Stimulated activated naive CD4-positive, alpha-beta T cell treated with Interleukin-2 at 50 U/mL for 16 hours (primary cell): Measurements from ENCODE around the gene CCDC85B.
A peak's percentile ranks its signal among the peaks of the same experiment; 100 is the strongest.

Experiments
- DNase-seq: peaks from one replicate; lab custom pipeline; 2025; lab: John Stamatoyannopoulos, UW

The CCDC85B gene

GRCh38 chr11:65887723-65888162, 2.7 kb upstream of the CCDC85B start:
- DNase-seq: no peak

DNA sequence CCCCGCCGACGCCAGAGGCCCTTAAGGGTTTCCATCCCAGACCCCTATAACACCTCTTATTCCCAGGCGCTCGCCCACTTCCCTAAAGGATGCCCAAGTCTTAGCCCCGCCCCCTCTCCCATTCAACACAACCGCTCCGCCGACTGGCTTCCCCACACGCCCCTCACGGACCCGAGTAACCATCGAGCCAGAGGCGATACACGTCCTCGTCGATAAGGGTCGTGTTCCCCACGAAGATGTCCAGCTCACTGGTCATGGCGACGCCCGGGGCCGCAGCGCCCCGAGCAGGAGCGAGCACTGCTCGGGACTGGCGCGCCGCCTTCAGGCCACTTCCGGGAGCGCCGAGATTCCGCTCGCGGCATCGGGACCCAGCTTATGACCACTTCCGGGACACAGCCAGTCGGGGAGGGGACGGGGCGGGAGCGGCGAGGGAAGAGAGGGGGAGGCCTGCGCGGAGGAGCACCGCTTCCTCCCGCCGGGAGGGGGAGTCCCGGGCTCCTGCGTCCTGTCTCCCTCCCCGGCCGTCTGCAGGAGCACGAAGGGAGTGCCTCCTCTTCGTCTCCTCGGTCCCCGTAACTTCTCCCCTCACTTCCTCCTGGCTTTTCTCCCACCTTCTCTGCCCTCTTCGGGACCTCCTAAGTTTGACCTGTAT, 2.2 kb upstream of the CCDC85B start, which contains the start of gene FIBP:
TSS of gene FIBP (minus strand) at position 309 of the 652 bp plus-strand sequence. CDS start at position 256, 53 bp downstream.
- peak; percentile 96 for DNase-seq

DNA sequence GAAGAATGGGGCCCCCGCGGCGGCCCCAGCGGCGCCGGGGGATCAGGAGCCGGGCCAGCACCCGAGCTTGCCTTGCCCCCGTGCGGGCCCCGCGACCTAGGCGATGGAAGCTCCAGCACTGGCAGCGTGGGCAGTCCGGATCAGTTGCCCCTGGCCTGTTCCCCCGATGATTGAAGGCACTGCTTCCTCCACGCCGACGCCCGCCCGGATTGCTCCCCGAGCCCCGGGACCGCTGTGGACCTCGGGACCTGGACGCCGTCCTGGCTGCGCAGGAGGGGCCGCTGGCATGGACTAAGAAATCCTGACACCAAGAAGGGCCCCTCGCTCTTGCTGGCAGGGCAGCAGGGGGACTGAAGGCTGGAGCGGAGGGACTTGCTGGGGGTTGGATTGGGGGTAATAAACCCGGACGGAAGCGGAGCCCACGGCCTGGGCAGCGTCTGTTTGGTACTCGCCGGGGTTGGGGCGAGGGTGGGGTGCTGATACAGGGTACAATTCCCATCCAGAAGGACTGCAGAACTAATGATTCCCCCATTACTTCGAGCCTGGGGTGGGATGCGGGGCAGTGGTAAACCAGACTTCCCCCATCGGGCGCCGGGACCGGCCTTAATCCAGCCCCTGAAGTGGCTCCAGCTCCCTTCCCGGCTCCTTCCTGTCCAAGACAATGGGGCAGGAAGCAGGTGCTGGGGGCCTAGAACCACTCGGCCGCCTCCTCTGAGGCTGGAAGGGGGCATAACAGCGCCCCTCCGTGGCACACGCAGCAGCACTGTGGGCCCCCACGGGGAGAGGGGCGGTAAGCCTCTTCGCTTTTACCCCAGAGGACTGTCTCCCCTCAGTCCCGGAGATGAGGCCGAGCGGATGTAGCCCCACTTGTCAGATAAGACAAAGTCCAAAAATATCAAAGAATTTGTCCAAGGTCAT, 1.0 kb downstream of the CCDC85B start:
- no peak for DNase-seq

- peak; percentile 16 for DNase-seq
Observed at GRCh38 chr11:65892137-65892540, 1.7 kb downstream of the CCDC85B start.

DNA sequence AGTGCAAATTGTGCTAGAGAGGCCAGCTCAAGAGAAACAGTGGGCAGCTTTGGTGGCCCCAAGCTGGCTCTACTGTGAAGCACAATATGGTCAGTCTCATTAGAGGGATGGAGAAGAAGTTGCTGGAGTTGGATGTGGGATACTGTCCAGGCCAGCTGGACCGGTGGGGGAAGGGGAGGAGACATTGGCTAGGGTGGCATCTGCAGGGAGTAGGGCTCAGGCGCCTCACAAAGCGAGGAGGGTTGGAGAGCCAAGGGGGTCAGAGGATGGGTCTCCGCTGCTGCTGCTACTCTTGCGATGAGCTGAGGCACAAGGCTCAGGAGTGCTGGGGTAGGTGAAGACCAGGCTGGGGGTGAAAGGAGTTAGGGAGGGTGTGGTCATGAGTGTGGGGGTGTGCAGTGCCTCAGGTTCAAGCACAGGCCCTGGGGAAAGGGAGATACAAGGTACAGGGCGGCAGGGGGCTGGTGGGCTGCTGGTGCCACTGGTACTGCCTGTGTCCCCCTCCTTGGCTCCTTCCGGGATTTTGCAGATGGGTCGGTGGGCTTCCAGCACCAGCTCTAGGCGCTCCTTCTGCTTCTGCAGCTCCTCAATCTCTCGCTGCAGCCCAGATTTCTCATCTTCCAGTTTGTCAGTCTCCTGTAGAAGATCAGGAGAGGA, 2.3 kb downstream of the CCDC85B start:
- DNase-seq: no peak

DNA sequence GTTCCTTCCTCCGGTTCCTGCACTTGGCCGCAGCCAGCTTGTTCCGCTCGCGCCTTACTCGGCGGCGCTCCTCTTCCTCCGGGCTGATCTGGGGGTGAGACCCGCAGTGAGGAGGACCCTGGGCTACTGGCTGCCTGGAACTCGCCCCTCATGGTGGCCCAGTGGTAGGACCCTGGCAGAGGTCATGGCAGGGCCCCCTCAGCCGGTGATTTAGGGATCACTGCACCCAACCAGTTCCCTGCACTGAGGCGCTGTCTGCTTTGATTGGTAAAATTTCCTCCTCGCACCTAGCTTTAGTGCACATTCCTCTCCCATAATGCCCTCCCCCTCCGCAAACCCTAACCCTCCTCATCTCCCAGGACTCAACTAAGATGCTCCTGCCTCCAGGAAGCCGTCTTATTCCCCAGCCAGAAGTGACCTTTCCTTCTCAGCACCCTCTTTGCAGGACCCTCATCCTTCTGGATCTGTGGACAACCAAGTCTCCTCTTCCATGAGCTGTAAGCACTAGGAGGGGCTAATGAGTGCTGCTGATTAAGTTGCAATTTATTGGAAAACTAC, 3.6 kb downstream of the CCDC85B start:
- DNase-seq: no peak

- DNase-seq: no peak
Observed at GRCh38 chr11:65895482-65895981, 5.1 kb downstream of the CCDC85B start.

DNA sequence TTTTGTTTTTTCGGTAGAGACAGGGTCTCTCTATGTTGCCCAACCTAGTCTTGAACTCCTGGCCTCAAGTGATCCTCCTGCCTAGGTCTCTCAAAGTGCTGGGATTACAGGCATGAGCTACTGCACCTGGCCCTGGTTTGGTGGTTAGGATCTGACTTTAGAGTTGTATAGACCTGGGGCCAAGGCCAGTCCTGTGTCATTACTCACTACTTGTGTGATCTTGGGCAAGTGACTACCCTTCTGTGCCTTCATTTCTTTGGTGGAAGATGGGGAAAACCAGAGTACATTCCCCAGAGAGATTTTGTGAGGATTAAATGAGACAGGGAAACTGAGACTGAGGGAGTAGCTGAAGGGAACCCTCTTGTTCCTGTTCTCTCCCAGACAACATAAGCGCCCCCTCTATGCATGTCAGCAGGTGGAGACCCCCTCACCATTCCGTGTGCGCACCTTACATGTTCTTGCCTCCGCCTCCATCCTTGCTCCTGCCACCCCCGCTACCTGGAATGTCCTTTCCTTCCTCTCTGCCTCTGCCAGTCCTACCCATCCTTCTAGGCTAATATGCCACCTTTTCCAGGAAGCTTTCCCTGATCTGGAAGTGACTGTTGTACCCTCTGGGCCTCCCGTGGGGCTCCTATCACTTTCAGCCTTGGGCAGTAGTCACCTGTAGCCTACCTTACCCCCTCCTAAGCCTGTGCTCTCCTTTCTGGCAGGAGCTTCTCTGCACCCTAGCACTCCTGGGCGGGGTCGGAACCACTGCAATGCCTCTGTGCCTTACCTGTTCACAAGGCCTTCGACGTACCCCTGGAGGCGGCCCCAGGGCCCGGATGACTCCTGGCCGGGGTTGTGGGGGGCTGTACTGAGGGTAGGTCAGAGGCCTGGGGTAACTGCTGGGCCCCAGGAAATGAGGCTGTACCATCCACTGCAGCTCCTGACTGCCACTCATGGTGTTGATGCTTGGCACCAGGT, 5.8 kb downstream of the CCDC85B start:
- DNase-seq: no peak

GRCh38 chr11:65897020-65897471, 6.6 kb downstream of the CCDC85B start:
- DNase-seq: no peak

DNA sequence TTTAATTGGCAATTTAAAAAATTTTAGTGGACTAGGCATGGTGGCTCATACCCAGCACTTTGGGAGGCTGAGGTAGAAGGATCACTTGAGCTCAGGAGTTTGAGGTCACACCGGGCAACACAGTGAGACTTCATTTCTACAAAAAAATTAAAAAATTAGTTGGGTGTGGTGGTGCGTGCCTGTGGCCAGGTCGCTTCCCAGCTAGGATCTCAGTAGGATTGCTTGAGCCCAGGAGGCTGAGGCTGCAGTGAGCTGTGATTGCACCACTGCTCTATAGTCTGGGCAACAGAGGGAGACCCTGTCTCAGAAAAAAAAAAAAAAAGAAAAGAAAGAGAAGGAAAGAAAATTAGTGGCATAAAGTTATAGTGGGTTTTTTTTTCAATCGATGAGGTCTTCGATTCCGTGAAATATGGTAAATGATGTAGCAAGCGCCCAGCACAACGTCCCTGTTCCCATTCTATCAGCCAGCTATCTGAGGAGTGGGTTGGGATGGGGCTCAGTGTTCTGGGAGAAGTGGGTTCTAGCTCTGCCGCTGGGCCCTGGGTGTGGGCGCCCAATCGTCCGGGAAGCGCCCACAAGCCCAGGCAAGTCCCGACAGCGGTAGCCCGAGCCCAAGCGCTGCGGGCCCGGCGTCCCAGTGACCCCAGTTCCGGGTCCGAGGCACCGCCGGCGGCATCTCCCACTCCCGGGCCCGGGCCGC, 8.3 kb downstream of the CCDC85B start:
- no peak for DNase-seq

GRCh38 chr11:65899356-65900124, 9.1 kb downstream of the CCDC85B start:
- peak; percentile 70 for DNase-seq

GRCh38 chr11:65900125-65900898, 9.8 kb downstream of the CCDC85B start, which contains the start of gene FOSL1:
TSS of gene FOSL1 (minus strand) at chr11:65900388. CDS start at chr11:65900339, 49 bp downstream.
- DNase-seq: peak; percentile 94

DNA sequence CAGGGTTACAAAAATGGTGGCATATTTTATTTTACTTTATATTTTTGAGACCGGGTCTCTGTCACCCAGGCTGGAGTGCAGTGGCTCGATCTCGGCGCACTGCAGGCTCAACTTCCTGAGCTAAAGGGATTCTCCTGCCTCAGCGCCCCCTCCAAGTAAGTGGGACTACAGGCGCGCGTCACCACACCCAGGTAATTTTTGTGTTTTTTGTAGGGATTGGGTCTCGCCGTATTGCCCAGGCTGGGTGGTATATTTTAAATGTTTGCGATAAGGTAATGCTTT, 10.4 kb downstream of the CCDC85B start:
- DNase-seq: no peak

GRCh38 chr11:65903068-65903481, 12.6 kb downstream of the CCDC85B start:
- DNase-seq: no peak

DNA sequence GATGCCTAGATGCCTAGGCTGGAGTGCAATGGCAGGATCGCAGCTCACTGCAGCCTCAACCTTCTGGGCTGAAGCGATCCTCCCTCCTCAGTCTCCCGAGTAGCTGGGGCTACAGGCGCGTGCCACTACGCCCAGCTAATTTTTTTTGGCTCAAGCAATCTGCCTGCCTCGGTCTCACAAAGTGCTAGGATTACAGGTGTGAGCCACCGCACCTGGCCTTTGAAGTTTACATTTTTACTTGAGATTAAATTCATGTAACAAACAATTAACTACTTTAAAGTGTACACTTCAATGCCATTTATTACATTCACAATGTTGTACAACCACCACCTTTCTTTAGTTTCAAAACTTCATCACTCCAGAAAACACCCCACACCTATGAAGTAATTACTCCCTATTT, 13.2 kb downstream of the CCDC85B start:
- DNase-seq: no peak

DNA sequence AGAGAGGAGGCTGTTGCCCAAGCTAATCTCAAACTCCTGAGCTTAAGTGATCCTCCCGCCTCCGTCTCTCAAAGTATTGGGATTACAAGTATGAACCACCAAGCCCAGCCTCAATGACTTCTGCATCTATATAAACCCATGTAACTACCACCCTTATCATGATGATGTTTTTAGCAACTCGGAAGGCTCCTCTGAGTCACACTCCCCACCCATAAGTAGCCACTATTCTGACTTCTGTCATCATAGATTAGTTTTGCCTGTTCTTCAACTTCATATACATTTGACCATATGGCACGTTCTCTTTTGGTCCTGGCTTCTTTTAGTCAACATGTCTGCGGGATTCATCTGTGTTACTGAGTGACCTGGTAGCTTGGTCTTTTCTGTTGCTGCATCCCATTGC, 16.1 kb downstream of the CCDC85B start:
- no peak for DNase-seq

- no peak for DNase-seq
Observed at GRCh38 chr11:65907878-65908277, 17.4 kb downstream of the CCDC85B start.

DNA sequence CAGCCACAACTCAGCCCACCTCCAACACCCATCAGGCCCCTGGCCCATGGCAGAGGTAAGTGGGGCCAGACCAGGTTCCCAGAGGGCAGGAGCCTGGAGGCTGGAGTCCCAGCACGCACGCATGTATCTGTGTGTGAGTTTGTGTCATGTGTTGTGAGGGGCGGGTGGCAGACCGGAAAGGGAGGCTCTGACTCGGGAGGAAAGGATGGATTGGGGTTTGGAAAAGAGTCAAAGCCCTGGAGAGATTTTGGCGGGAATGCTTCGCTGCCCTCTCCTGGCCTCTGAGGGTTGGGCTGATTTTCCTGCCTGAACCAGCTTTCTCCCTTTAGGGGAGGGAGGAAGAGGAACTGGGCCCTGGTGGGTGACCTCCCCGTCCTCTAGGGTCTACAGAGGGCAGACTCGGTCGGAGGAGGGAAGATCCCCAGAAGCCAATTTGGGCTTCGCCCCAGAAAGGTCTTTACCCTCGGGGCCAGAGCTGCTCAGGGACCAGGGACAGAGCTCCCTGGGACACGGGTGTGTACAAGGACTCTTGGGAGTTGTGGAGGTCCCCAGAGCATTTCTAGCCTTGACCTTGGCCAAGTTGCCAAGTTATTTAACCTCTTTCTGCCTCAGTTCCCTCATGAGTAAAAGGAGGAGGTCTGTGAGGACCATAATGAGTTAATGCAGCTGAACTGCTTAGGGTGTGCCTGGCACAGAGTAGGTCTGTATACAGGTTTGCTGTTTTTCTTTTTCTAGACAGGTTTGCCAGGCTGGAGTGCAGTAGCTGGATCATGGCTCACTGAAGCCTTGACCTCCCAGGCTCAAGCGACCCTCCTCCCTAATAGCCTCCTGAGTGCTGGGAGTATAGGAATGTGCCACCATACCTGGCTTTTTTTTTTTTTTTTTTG, 21.5 kb downstream of the CCDC85B start:
- no peak for DNase-seq
